Psoas muscle (tissue), 8 donors: ENCODE results near the gene PRLR. TPM values are rescaled to one million over a fixed set of nuclear protein-coding genes. Genes with fewer than 3 reads are reported as not detected.
"Not testable (repeated sequence)": the region's sequence is repeated elsewhere in the genome, so short reads cannot be mapped to it uniquely, and the experiment has no call there.

Experiments used
- ATAC-seq, 4 donors: fragments of 200-7000 bp; cut with Tn5 transposase; one replicate each; pipeline ENCODE4 v1.9.1; 2020; ENCODE audit warnings: moderate library complexity in 3 of 4, mild to moderate bottlenecking in 2 of 4
- DNase-seq, 2 donors: peaks; one replicate each; pipeline ENCODE4 v3.0.0-alpha.2; 2020
- H3K27ac ChIP-seq: fragments of 200-600 bp; one replicate; pipeline ENCODE4 v1.8.0; 2022
- H3K27me3 ChIP-seq, 3 donors: fragments of 200-600 bp in 1 of 3; one replicate each; pipeline versions ENCODE4 v1.6.1 to v1.8.0; 2013 to 2022; ENCODE audit warnings: low read length in 2 of 3, mild to moderate bottlenecking in 2 of 3, moderate library complexity in 1 of 3; ENCODE audit not compliant: insufficient read depth in 3 of 3
- H3K36me3 ChIP-seq, 2 donors: fragments of 200-600 bp in 1 of 2; one replicate each; pipeline versions ENCODE4 v1.6.1 to v1.8.0; 2013 to 2022; ENCODE audit warnings: low read depth in 1 of 2, mild to moderate bottlenecking in 1 of 2, moderate library complexity in 1 of 2; ENCODE audit not compliant: insufficient read depth in 1 of 2
- H3K4me1 ChIP-seq: fragments of 200-600 bp; one replicate; pipeline ENCODE4 v1.8.0; 2022
- H3K4me3 ChIP-seq: fragments of 200-600 bp; one replicate; pipeline ENCODE4 v1.8.0; 2022; ENCODE audit warnings: mild to moderate bottlenecking
- H3K9me3 ChIP-seq: fragments of 200-600 bp; one replicate; pipeline ENCODE4 v1.8.0; 2022
- WGBS, 3 donors: extraction: QIAGEN DNeasy Blood & Tissue Kit; methylation state at CpG; one replicate each; pipeline versions ENCODE4 v1.1.6 to v1.1.7; 2013; 5-methylcytosine and 5-hydroxymethylcytosine counted together
- intact Hi-C, 2 donors: fragments of 100-400 bp; cut with DNase I; formaldehyde crosslinking; loops; one replicate each; pipeline versions ENCODE4 v1.11.0 to v1.14.2; 2022
- polyA plus RNA-seq, 3 donors: library from polyadenylated mRNA; stranded (reverse); fragments of 200-250 nt; gene quantifications; one replicate each; pipeline ENCODE4 v1.2.3, GENCODE V29; 2013
- total RNA-seq, 4 donors: library from RNA; stranded (reverse); fragmentation: NEBNext Ultra II Directional in 2 of 4; extraction: Animal tissue kit (Norgen Biotek cat#: 25700) in 2 of 4; gene quantifications; one replicate each; pipeline versions ENCODE4 v1.2.1 to v1.2.4, GENCODE V29; 2021 to 2023
- TF ChIP-seq, protein P1 (sequence below): fragments of 200-600 bp; IDR thresholded peaks from one replicate; pipeline ENCODE4 v1.8.0; 2022; ENCODE audit warnings: antibody characterized with exemption
- donor health status: healthy with polysubstance abuse.
- donor health status: DM: no; HTN: no; CAD: no; lungs with moderate emphysema.
- donor health status: Bipolar disorder and iron deficiency.
- donor health status: healthy.
- donor health status: DM: yes; HTN: yes; CAD: no.
- donor health status: DM: no; HTN: no; CAD: no.
- donor health status: DM: no; HTN: no; CAD: no.
- donor health status: DM: yes; HTN: yes; CAD: no.

PRLR gene
- total and polyA plus RNA-seq, 7 donors, result 0.03 to 0.32 (median 0.09) TPM

GRCh38 chr5:35112300-35112699 lies 118.0 kb downstream of the PRLR start:
- no peaks in the 10 kb centered on the region for H3K4me1 ChIP-seq

DNA sequence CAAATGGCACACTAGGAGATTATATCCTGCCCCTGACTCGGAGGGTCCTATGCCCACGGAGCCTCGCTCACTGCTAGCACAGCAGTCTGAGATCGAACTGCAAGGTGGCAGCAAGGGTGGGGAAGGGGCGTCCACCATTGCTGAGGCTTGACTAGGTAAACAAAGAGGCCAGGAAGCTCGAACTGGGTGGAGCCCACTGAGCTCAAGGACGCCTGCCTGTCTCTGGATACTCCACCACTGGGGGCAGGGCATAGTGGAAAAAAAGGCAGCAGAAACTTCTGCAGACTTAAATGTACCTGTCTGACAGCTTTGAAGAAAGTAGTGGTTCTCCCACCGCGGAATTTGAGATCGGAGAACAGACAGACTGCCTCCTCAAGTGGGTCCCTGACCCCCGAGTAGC lies 125.7 kb downstream of the PRLR start:
- ATAC-seq, H3K27ac ChIP-seq, intact Hi-C loops, H3K27me3 ChIP-seq, H3K4me1 ChIP-seq, H3K4me3 ChIP-seq, H3K9me3 ChIP-seq, DNase-seq, H3K36me3 ChIP-seq: not testable (repeated sequence)
- 77 to 84% (median 78%) methylated on average over 11 of the region's 11 CpGs for WGBS, 3 donors

More at GRCh38 chr5:35112300-35112699, 118.0 kb downstream of the PRLR start:
- no peaks in the 10 kb centered on the region for H3K27me3 ChIP-seq
- H3K36me3 ChIP-seq, result no peaks in the 10 kb centered on the region
- intact Hi-C loops, result no loop called here
- no peak overlapping the region for H3K4me3 ChIP-seq
- H3K9me3 ChIP-seq, result peaks cover 9% of the 10 kb centered on the region
- no peak overlapping the region for H3K27ac ChIP-seq
- ATAC-seq, result no peak
- WGBS, 3 donors, result 37 to 46% (median 40%) methylated on average over 4 of the region's 4 CpGs
- TF ChIP-seq, protein P1, sequence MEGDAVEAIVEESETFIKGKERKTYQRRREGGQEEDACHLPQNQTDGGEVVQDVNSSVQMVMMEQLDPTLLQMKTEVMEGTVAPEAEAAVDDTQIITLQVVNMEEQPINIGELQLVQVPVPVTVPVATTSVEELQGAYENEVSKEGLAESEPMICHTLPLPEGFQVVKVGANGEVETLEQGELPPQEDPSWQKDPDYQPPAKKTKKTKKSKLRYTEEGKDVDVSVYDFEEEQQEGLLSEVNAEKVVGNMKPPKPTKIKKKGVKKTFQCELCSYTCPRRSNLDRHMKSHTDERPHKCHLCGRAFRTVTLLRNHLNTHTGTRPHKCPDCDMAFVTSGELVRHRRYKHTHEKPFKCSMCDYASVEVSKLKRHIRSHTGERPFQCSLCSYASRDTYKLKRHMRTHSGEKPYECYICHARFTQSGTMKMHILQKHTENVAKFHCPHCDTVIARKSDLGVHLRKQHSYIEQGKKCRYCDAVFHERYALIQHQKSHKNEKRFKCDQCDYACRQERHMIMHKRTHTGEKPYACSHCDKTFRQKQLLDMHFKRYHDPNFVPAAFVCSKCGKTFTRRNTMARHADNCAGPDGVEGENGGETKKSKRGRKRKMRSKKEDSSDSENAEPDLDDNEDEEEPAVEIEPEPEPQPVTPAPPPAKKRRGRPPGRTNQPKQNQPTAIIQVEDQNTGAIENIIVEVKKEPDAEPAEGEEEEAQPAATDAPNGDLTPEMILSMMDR, result no peak
- no peak for DNase-seq

DNA sequence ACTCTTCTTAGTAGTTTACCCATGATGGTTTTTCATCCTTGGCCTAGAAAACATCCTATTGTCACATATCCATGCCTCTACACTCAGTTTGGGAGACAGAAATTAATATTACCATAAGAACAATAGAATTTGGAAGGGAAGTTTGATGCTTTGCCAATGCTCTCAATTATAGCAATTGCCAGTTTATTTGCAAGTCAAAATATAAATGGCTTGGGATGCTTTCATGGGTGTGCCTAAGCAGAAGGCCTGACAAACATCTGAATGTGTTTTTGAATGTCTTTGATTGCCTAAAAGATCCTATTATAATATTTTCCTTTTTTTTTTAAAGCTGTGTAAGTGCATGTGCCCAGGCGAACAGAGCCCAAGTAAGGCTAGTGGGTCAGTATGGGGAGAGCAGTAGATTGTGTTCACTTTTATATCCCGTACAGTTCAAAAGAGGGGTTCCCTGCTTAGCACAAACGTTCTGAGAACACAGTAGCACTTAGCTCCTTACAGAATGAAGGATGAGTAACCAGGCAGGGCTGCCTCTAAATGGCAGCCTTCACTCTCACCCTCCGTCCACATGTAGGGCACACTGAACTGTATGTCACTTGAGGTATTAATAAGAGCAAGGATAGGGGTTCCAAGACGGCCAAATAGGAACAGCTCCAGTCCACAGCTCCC lies 126.5 kb downstream of the PRLR start:
- 75 to 83% (median 83%) methylated on average over 5 of the region's 5 CpGs for WGBS, 3 donors
- Histone ChIP-seq H3K27me3 (no peaks in the 10 kb centered on the region), H3K27ac (no peak overlapping the region), H3K36me3 (no peaks in the 10 kb centered on the region), H3K4me3 (no peak overlapping the region), H3K4me1 (no peaks in the 10 kb centered on the region), H3K9me3 (peaks cover 5% of the 10 kb centered on the region)
- intact Hi-C loops, result no loop called here
- no peak for DNase-seq
- TF ChIP-seq, protein P1, result no peak
- no peak for ATAC-seq

GRCh38 chr5:35101720-35102119 lies 128.6 kb downstream of the PRLR start:
- DNase-seq, H3K36me3 ChIP-seq, H3K27ac ChIP-seq, H3K27me3 ChIP-seq, intact Hi-C loops, H3K9me3 ChIP-seq, ATAC-seq, H3K4me3 ChIP-seq, H3K4me1 ChIP-seq: not testable (repeated sequence)
- WGBS, 3 donors, result 90 to 92% (median 90%) methylated on average over 9 of the region's 9 CpGs

DNA sequence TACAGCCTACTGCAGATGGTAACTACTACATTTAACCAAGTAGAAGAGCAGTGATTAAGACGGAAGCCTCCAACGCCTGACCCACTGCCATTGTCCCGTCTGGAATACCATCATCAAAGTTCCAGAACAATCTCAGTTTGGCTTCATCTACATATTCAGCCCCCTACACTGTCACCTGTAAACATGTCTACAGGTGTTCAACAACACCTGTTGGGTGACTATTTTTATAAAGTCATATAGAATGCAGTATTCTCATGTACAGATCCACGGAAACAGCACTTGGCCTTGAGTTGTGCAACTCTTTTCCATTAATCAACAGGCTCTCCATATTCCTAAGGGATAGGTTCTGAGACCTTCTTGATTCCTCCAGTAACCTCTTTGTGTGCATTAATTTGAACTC lies 129.3 kb downstream of the PRLR start:
- no peaks in the 10 kb centered on the region for H3K27me3 ChIP-seq
- no peak overlapping the region for H3K4me3 ChIP-seq
- TF ChIP-seq, protein P1, result no peak
- no peak overlapping the region for H3K27ac ChIP-seq
- no peak for ATAC-seq
- 79 to 89% (median 86%) methylated on average over 4 of the region's 4 CpGs for WGBS, 3 donors
- no peaks in the 10 kb centered on the region for H3K36me3 ChIP-seq
- intact Hi-C loops, result no loop called here
- no peaks in the 10 kb centered on the region for H3K4me1 ChIP-seq
- H3K9me3 ChIP-seq, result no peaks in the 10 kb centered on the region
- no peak for DNase-seq

GRCh38 chr5:35098214-35098613 lies 132.1 kb downstream of the PRLR start:
- 39 to 56% (median 42%) methylated on average over 4 of the region's 4 CpGs for WGBS, 3 donors
- TF ChIP-seq, protein P1, result no peak
- intact Hi-C loops, result no loop called here

More at GRCh38 chr5:35098214-35098613, 132.1 kb downstream of the PRLR start:
- no peaks in the 10 kb centered on the region for H3K4me1 ChIP-seq
- no peak overlapping the region for H3K27ac ChIP-seq
- H3K9me3 ChIP-seq, result no peaks in the 10 kb centered on the region
- no peak for DNase-seq
- no peak overlapping the region for H3K4me3 ChIP-seq
- no peaks in the 10 kb centered on the region for H3K27me3 ChIP-seq
- no peaks in the 10 kb centered on the region for H3K36me3 ChIP-seq
- no peak for ATAC-seq
